Left colon (tissue), 2 donors: ENCODE data around the gene KCNQ5. TPM values are rescaled to one million over a fixed set of nuclear protein-coding genes. Genes with fewer than 3 reads are reported as not detected.

Source experiments
- ATAC-seq: fragments of 200-7000 bp; cut with Tn5 transposase; one replicate; pipeline ENCODE4 v1.9.1; 2020; ENCODE audit warnings: mild to moderate bottlenecking, moderate library complexity
- DNase-seq, 2 donors: peaks; one replicate each; pipeline ENCODE4 v3.0.0-alpha.2; 2020
- intact Hi-C, 2 donors: fragments of 100-400 bp; cut with DNase I in 1 of 2; cut with micrococcal nuclease in 1 of 2; formaldehyde crosslinking; loops; one replicate each; pipeline versions ENCODE4 v1.11.2 to v1.14.0; 2022; cut with DNase I, micrococcal nuclease
- total RNA-seq, 2 donors: library from RNA; stranded (reverse); fragmentation: NEBNext Ultra II Directional; extraction: Animal tissue kit (Norgen Biotek cat#: 25700); gene quantifications; one replicate each; pipeline ENCODE4 v1.2.1, GENCODE V29; 2021
- donor health status: DM: no; HTN: no; CAD: no.
- donor health status: DM: yes; HTN: yes; CAD: no.

KCNQ5 gene
- total RNA-seq, 2 donors from 2014 or later = 0.47 TPM; not detected in 1

DNA sequence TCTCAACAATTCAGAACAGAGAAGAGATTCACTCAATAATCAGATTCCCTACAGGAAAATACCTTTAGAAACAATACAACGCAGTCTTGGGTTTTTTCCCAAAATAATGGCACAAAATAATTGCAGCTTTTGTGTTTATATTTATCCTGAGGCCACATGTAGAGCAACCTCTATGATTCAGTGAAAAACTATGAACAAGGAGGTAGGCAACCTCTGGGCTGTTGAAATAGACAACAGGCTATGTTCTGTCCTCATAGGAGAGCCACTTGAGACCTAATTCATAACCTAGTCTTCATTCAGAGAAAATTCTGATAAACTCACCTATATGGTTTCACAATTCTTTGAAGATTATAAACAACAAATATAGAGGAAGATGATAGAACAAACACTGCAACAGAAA lies 485.2 kb downstream of the KCNQ5 start:
- DNase-seq (no peak), ATAC-seq (no peak)
- intact Hi-C loops = no loop called here

DNA sequence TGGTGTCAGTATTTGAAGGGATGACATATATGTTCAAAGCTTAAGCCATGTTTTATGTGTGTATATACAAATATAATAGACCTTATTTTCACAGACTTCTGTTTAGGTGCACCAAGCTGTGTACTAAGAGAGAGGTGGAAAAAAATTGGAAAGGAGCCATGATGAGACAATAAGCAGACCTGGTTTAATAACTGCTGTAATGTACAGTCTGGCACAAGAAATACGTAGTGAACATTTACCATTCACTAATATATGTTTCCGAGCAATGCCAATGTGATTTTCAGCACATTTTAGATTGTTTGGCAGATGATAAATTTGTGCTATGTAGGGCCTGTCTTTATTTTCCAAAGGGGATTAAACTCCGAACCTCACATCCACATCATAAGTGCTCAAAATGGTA lies 487.1 kb downstream of the KCNQ5 start:
- ATAC-seq (no peak), DNase-seq (no peak)
- intact Hi-C loops = no loop called here

- intact Hi-C loops = no loop called here
- DNase-seq (no peak), ATAC-seq (no peak)
These were observed 487.8 kb downstream of the KCNQ5 start for GRCh38 chr6:73109659-73110058.

DNA sequence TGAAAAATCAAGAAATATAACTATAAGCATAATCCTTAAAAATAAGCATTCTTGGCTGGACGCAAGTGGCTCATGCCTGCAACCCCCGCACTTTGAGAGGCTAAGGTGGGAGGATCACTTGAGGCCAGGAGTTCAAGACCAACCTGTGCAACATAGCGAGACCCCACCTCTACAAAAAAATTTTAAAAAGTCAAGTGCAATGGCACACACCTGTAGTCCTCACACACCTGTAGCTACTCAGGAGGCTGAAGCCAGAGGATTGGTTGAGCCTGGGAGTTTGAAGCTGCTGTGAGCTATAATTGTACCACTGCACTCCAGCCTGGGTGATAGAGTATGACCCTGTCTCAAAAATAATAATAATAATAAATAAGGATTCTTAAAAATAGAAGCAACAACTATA lies 494.5 kb downstream of the KCNQ5 start:
- intact Hi-C loops = no loop called here

GRCh38 chr6:73121421-73121993 lies 499.6 kb downstream of the KCNQ5 start:
- ATAC-seq (no peak), DNase-seq (no peak)
- intact Hi-C loops = no loop called here

More for the DNA sequence above, 494.5 kb downstream of the KCNQ5 start:
- no peak for DNase-seq
- no peak for ATAC-seq

DNA sequence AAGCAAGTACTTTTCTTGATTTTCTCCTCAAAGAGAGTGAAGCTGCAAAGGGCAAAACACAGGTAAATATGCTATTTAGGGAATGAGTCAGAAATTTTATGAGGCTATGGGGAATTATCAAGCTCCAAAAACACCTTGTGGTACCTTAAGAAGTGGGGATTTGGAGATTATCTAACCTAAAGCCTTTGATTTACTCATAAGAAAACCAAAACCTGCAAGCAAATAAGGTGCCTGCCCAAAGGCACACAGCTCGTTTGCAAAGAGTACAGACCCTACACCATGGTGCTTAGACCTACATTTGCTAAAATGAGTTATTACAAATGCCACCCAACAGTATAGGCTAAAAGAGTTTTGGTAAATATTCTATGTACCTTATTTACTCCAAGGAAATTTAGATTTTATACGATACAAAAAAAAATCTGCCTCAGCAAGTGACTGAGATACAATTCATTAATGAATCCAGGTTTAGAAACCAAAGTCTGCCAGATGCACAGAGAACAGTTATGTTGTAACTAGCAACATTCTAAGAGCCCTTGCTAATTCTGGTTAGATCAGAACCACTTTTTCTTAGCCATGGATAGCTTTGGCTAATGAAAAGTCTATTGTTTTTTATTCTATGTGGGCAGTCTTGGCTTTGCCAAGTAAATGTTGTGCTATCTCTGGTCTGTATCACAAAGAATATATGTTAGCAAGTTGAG lies 501.9 kb downstream of the KCNQ5 start:
- DNase-seq (no peak), ATAC-seq (no peak)
- intact Hi-C loops = no loop called here

- peak; percentile 74 for ATAC-seq
- intact Hi-C loops = loop anchor here in 1 of 2 donors (5.0 kb wide), 1 partner anchor 718 kb away; no protein-coding TSS in a partner anchor
- peak; percentile 54 to 85 for DNase-seq
These were observed 508.0 kb downstream of the KCNQ5 start for GRCh38 chr6:73129653-73130443.

DNA sequence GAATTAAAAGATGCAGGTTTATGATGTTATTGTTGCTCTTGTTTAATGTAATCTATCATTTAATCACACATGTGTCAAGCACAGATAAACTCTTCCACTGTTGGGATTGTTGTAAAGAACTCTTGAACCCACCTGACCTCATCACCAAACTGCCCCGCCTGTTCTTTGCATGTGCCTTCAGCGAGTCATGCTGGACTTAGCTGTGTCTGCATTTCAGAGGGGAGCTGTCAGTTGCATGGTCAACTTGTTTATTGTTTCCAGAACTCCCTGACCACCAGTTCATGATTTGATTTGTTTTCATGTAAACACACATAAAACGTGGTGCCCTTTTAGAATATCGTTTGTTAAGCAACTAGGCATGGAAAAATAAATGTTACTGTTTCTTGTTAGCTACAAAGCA lies 509.8 kb downstream of the KCNQ5 start:
- DNase-seq (no peak), ATAC-seq (no peak)
- intact Hi-C loops = loop anchor here in 1 of 2 donors (5.0 kb wide), 1 partner anchor 719 kb away; no protein-coding TSS in a partner anchor

DNA sequence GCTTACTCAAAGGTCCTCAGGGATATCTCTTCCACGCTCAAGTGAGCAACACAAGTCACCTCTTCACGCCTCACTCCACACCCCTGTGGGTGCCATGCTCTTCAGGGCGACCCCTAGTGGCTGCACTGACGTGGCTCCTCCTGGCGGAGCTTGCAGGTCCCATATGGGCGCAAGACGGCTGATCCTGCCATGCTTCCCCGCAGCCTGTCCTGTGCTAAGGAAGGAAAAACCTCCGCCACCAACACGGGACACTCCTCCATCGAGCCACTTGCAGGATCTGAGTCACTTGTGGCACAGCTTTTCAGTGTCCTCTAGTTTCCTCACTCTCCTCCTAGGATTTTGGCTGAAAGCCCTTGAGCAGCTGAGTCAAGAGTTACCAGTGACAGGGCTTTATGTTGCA lies 512.7 kb downstream of the KCNQ5 start:
- DNase-seq (peak in 1 of 2 donors; percentile 28), ATAC-seq (no peak)
- intact Hi-C loops = loop anchor here in 1 of 2 donors (5.0 kb wide), 1 partner anchor 722 kb away; no protein-coding TSS in a partner anchor

- intact Hi-C loops = no loop called here
- ATAC-seq = no peak
- no peak for DNase-seq
These were observed 518.0 kb downstream of the KCNQ5 start for GRCh38 chr6:73139681-73140383.

GRCh38 chr6:73143551-73143950 lies 521.7 kb downstream of the KCNQ5 start:
- intact Hi-C loops = no loop called here
- DNase-seq (no peak), ATAC-seq (no peak)

DNA sequence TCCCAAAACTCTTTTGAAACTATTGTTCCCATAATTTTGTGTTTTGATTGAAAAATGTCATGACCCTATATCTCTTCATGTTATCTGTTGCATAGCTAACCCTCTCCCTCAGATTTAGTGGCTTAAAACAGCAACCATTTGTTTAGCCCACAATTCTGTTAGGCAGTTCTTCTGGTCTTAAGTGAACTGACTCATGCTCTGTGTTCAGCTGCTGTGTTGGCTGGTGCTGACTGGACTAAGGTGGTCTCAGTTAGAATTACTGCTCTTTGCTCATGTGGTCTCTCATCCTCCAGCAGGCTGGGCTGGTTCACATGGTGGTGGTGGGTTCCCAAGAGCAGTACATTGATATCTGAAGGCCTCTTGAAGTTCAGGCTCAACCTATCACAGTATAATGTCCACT lies 522.7 kb downstream of the KCNQ5 start:
- intact Hi-C loops = no loop called here
- ATAC-seq (no peak), DNase-seq (no peak)

DNA sequence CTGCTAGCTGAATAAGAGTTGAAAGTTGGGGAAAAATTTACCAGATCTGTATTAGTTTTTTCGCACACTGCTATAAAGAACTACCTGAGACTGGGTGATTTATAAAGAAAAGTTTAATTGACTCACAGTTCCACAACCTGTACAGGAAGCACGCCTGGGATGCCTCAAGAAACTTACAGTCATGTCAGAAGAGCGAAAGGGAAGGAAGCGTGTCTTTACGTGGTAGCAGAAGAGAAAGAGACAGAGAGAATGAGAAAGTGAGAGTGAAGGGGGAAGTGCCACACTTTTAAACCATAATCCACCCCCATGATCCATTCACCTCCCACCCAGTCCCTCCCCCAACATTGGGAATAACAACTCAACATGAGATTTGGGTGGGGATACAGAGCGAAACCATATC lies 523.8 kb downstream of the KCNQ5 start:
- ATAC-seq = no peak
- intact Hi-C loops = no loop called here
- no peak for DNase-seq

- DNase-seq (no peak), ATAC-seq (no peak)
- intact Hi-C loops = no loop called here
These were observed 529.9 kb downstream of the KCNQ5 start for GRCh38 chr6:73151732-73152131.

DNA sequence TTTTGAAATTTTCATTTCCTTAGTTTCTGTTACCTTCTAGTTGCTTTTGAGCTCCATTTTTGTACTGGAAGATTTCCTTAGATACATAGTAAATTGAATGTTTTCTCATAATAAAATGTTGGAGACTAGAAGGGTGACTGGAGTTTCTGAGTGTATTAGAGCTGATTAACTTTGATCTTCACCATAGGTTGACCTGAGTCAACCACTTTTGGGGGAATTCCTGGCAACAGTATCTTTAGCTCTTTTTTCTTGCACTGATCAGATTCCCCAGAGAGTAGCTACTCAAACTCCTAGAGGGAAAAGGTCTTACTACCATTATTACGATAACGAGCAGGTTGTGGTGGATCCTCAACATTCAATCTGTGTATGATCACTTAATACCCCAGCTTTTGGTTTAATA lies 530.7 kb downstream of the KCNQ5 start:
- intact Hi-C loops = no loop called here

DNA sequence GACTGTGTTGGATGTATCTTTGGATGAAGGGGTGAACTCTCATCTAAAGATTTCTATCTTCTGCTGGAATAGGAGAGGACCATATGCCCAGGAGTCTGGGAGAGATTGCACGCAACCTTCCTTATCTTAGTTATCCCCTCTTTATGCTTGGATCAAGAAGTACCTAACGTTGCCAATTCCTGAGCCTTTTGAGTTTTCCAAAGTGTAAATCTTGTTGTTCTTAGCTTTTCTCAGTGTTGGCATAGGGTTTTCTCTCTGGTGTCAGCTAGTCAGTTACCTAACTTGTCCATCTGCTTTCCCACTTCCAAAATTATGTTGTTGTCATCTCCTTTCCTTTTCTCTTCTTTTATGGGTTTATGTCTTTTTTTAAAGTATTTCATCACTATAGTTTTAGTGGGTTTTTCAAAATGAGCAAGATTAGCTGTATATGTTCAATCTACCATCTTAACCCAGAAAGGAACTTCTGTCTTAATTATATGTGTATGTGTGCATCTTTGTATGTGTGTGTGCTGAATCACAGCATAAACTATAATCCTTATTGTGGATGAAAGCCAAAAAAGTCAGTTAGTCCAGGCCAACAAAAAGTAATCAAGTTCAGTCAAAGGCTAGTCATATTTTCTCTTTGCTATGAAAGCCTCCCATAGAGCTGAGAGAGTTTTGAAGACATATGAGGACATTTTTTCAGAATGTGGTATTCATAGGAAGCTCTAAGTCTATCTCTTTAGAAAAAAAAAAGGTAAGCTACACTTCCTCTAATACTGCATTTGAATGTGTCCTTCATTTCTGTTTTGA lies 531.3 kb downstream of the KCNQ5 start:
- ATAC-seq = no peak
- intact Hi-C loops = no loop called here
- no peak for DNase-seq

More for the DNA sequence above, 530.7 kb downstream of the KCNQ5 start:
- no peak for DNase-seq
- no peak for ATAC-seq

DNA sequence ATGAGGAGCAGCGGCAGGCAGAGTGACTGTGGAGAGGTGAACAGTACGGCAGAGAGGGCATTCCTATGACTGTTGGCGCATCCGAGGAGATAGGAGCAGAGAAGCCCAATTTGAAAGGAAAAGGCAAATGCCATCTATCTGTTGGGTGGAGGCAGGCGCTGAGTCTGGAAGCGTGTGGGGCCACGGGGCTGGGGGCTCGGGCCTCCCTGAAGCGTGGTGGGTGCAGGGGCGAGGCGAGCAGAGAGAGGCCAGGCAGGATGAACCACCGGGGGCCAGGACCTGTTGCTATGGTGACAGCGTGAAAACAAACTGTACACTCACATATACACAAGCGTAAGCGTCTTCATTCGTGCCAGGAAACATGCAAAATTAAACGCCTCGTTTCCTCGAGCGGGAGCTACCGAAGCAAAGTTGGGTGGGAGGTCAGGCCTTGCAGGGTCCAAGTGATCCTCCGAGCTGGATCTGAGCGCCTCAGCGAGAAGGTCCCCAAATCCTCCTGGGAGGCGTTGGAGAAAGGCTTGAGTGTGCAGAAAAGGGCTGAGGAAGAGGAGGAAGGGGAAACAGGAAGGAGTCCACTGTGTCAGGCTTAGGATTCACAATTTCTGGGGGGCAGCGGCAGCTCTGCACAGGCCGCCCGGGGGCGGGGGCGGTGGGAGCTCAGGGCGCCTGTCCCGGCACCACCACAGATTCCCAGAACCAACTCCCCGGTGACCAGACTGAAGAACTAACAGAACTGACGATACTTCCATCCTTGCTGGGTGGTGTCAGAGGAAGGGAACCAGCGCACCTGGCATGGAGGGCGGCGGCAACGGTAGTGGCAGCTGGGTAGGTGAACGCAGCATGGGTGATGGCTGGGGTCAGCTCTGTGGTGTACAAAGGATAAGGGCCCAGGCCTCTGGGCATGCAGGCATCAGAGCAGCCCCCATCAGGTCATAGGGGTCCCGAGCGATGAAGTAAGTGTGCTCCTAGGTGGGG lies 535.2 kb downstream of the KCNQ5 start:
- intact Hi-C loops = no loop called here
- DNase-seq (no peak), ATAC-seq (no peak)
